ENCODE data around the gene IL6R.

The IL6R gene

DNA sequence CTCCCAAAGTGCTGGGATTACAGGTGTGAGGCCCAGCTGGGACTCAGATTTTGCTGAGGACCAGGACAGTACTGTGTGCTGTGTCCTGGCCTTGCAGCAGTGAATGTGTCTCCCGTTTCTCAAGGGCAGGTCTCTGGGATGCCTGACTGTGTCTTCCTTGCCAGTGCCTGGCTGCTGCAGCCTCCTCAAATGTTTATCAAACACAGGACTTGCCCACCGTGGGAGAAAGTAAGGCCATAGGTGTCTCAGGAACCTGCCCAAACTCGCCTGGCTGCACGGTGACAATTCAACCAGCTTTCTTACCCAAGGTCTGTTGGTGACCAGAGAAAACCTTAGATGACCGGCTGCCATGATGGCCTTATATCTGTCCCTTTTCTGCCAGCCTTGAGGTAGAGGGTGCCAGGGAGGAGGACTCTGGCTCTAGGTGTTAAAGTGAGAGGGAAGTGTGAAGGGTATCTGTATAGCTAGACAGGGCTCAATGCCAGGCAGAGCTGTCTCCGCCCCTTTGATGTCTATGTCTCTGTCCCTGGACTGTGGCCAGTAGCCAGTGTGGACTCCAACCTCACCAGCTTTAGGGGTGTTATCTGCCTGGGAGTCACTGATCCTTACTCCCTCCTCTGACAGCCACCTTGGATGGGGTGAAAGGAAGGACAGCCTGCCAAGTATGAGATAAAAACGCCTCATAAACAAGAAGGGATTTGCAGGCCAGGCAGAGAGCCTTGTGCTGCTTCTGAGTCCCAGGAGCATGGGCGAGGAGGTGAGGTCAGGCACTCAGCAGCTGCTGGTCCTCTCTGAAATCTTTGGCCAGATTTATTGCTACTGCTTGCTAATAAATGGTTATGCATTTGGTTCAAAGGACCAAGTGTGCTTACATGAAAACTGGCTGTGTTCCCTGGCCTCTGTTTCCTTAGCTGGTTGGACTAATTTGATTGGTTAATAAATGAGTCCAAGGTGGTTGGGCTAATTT is 22.3 kb downstream of the IL6R start:
- DNase-seq (ENCODE audit: low read depth in 2 of 2): no peak

- DNase-seq (ENCODE audit: low read depth in 2 of 2): no peak
These were observed 24.0 kb downstream of the IL6R start for GRCh38 chr1:154429118-154429517.

GRCh38 chr1:154429841-154430611 is 24.9 kb downstream of the IL6R start:
- DNase-seq (ENCODE audit: low read depth in 2 of 2): no peak

- no peak for DNase-seq (ENCODE audit: low read depth in 2 of 2)
These were observed 25.8 kb downstream of the IL6R start for GRCh38 chr1:154430903-154431302.

DNA sequence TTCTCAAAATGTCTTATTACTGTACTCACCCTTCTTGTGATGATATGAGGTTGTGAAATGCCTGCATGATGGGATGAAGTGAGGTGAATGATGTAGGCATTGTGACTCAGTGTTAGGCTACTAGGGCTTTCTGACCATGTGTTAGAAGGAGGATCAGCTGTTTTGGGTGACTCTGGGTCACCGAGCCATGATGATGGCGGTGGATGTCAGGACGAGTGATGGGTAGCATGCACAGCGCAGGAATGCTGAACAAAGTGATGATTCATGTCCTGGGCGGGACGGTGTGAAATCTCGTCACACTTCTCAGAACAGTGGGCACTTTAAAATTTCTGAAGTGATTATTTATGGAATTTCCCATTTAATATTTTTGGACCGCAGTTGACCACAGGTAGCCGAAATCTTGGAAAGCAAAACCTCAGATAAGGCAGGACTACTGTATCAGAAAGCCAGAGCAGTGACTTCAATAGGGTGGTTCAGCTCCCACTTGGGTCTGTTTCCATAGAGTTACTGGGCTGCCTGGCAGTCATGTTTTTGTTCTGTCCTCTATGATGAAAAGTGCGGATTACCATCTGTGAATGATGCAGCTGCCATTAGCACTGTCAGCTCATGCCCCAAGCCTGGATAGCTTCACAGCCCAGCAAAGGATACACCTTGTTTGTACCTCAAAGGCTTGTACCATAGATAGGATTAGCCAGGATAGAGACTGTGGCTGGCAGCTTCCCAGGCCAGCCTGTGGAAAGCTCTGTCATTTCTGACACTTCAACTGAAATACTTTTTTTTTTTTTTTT is 26.6 kb downstream of the IL6R start:
- DNase-seq (ENCODE audit: low read depth in 2 of 2): no peak

DNA sequence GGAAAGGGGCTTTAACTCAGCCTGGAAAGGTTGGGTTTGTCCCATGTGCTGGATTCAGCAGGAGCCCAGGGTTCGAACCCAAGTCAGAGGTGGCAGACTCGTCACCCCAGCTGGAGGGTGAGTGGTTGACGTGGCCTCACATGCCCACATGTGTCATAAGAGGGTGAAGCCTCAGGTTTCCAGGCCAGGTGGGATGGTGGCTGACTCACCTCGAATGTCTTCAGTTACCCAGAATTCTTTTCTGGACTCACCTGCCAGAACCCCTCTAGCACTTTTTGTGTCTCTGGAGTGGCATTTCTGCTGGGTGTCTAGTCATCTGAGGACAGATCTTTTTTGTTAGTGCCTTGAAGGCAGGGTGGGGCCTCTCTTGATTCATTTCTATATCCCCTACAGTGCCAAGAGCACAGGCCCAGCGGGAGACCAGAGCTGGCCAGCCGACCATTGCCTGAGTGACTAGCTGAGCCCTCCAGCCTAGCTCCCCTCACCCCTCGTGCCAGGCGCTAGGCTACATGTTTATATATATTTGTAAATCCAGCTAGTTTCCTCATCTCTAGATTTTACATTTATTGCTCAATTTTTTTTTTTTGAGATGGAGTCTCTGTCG is 28.1 kb downstream of the IL6R start:
- DNase-seq (ENCODE audit: low read depth in 2 of 2): no peak

DNA sequence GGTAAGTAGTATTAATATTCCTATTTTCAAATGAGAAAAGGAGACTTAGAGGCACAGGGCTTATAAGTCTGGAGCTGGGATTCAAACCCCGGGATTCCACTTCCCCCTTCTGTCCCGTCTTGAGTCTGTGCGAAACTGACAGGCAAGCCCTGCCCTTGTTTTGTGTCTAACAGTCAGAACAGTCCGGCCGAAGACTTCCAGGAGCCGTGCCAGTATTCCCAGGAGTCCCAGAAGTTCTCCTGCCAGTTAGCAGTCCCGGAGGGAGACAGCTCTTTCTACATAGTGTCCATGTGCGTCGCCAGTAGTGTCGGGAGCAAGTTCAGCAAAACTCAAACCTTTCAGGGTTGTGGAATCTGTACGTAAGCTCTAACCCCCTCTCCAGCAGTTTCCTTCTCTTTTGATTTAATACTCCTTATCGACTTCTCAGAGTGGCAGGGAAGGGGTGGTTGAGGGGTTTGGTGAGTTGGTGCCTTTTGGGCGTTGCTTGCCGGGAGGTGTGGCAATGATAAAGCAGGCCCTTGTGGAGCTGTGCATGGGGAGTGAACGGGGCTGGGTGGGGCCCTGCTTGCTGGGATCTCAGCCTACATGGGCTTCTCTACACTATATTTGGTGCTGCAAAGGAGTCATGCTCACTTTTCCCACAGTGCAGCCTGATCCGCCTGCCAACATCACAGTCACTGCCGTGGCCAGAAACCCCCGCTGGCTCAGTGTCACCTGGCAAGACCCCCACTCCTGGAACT is 29.4 kb downstream of the IL6R start:
- DNase-seq (ENCODE audit: low read depth in 2 of 2): no peak

DNA sequence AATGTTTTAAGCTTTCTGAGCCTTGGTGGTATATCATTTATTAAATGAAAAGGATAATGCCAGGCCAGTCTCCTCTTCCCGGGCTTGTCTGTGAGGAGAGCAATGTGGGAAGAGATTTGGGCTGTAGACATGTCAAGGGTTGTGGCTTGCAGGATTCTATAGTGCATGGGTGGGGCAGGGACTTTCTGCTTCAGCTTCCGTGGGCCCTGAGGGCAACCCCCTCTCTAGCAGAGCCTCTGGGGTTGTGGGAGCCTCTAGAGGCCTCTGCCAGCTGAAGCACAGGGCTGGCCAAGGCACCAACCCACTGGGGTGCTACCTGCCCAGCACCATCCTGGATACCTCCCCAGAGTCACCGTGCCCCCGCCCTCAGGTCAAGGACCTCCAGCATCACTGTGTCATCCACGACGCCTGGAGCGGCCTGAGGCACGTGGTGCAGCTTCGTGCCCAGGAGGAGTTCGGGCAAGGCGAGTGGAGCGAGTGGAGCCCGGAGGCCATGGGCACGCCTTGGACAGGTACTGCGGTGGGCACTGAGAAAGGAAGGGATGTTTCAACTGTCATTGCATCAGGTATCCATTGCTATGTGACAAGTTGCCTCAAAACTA is 30.6 kb downstream of the IL6R start:
- no peak for DNase-seq (ENCODE audit: low read depth in 2 of 2)

- no peak for DNase-seq (ENCODE audit: low read depth in 2 of 2)
These were observed 31.3 kb downstream of the IL6R start for GRCh38 chr1:154436433-154436832.

- no peak for DNase-seq (ENCODE audit: low read depth in 2 of 2)
These were observed 35.1 kb downstream of the IL6R start for GRCh38 chr1:154440036-154440804.

- DNase-seq (ENCODE audit: low read depth in 2 of 2): no peak
These were observed 36.2 kb downstream of the IL6R start for GRCh38 chr1:154441241-154441888.

- DNase-seq (ENCODE audit: low read depth in 2 of 2): no peak
These were observed 37.0 kb downstream of the IL6R start for GRCh38 chr1:154442006-154442740.

DNA sequence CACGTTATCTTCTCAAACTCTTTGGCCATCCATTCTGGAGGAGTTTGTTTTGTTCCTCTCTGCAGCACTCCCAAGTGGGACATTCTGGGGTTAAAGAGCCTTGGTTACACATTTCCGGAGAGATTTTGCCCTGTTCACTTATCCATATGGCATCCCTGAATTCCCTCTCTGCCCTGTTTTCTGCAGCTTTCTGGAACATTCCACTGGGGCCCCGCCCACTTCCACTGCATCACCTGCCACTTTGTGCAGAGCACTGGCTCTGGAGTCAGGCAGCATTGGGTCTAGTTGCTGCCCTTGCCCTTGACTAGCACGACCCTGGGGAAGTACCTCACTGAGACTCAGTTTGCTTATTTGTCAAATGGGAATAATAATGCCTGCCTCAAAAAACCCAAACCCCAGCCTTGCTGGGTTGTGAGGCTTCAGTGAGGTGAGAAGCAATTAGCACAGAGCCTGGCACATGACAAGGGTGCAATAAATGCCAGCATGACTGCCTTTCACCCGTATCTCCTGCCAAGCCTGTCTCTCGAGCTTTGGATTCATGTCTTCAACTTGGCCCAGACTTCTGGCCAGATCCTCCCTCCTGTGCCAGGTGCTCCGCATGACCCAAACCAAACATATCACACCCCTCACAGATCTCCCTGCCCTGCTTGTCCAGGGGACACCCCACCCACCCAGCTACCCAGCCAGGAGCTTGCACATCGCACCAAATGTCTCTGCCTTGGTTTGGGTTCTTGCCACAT is 38.3 kb downstream of the IL6R start:
- no peak for DNase-seq (ENCODE audit: low read depth in 2 of 2)

DNA sequence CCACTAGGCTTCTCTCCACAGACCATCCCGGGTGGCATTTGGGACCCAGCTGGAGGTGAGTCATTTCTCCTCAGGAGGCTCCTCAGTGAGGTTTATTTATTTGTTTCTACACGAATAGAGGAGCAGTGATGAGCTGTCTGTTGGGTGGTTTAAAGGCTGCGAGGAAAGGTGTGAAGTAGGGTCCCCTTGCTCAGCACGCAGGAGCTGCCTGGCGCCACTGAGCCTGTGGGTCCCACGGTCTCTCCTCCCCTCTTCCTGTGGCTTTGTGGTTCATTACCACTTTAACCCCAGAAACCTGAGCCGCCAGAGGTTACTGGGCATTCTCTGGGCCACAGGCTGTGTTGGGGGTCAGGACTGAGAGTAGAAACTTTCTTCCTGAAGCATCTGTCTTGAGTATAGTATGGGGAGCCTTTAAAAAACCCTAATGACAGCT is 39.9 kb downstream of the IL6R start:
- no peak for DNase-seq (ENCODE audit: low read depth in 2 of 2)

- DNase-seq (ENCODE audit: low read depth in 2 of 2): no peak
These were observed 41.1 kb downstream of the IL6R start for GRCh38 chr1:154446292-154446691.

DNA sequence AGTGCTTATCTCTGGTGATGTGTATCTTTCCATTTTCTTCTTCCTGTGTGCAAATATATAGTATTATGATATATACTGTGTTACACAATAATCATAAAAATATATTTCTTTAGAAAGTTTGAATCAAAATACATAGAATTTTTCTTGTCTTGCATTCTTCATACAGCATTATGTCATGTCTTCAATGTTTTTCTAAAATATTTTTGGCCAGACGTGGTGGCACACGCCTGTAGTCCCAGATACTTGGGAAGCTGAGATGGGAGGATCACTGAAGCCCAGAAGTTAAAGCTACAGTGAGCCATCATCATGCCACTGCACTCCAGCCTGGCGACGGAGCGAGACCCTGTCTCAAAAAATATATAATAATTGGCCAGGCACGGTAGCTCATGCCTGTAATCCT is 41.6 kb downstream of the IL6R start:
- DNase-seq (ENCODE audit: low read depth in 2 of 2): no peak

GRCh38 chr1:154448331-154448811 is 43.2 kb downstream of the IL6R start:
- DNase-seq (ENCODE audit: low read depth in 2 of 2): no peak

- DNase-seq (ENCODE audit: low read depth in 2 of 2): no peak
These were observed 48.0 kb downstream of the IL6R start for GRCh38 chr1:154453161-154453560.

All from stimulated activated CD8-positive, alpha-beta memory T cell treated with anti-CD3 and anti-CD28 coated beads, Interleukin-2, amount 100 ng/mL, for 1 hour (primary cell).